NT2/D1 (cell line): ENCODE data around the gene ZBTB39.

Source experiments
- SUZ12 ChIP-seq: IDR thresholded peaks from 2 replicates; pipeline ENCODE4 v1.6.1; 2011; ENCODE audit not compliant: insufficient read length, insufficient read depth; ENCODE audit errors: extremely low read depth
- YY1 ChIP-seq: IDR thresholded peaks from 2 replicates; pipeline ENCODE4 v1.6.1; 2011; ENCODE audit not compliant: insufficient read length, insufficient read depth
- ZNF274 ChIP-seq: IDR thresholded peaks from 2 replicates; pipeline ENCODE4 v1.6.1; 2011; ENCODE audit warnings: mild to moderate bottlenecking, low read depth, low read length

- no peak for TF ChIP-seq YY1
- TF ChIP-seq ZNF274, result no peak
- TF ChIP-seq SUZ12, result no peak
These were observed 57.5 kb downstream of the ZBTB39 start for GRCh38 chr12:56948881-56949280.
